Adrenal gland (tissue), 12 donors: ENCODE data around the gene OLIG2. TPM values are rescaled to one million over a fixed set of nuclear protein-coding genes. Genes with fewer than 3 reads are reported as not detected.

Experiments
- DNase-seq, 7 donors: peaks; one replicate each; pipeline ENCODE4 v3.0.0-alpha.2; 2019 to 2020
- H3K27ac ChIP-seq, 5 donors: fragments of 200-600 bp; sonication (generic) in 4 of 5; 1 replicate in 3 of 5; 2 replicates in 2 of 5; pipeline versions ENCODE4 v1.5.1 to v1.8.0; 2016 to 2020; ENCODE audit warnings: mild to moderate bottlenecking in 1 of 5
- H3K27me3 ChIP-seq: fragments of 200-600 bp; 2 replicates; pipeline ENCODE4 v1.8.0; 2021
- H3K36me3 ChIP-seq, 2 donors: fragments of 200-600 bp; replicated peaks in 1 of 2; 1 replicate in 1 of 2; 2 replicates in 1 of 2; pipeline versions ENCODE4 v1.5.1 to v1.8.0; 2018 to 2022
- H3K4me1 ChIP-seq, 2 donors: fragments of 200-600 bp; replicated peaks in 1 of 2; 1 replicate in 1 of 2; 2 replicates in 1 of 2; pipeline versions ENCODE4 v1.5.1 to v1.8.0; 2018 to 2021
- H3K4me3 ChIP-seq, 4 donors: fragments of 200-600 bp; sonication (generic) in 3 of 4; one replicate each; pipeline ENCODE4 v1.5.1; 2016 to 2018
- H3K9me3 ChIP-seq, 3 donors: fragments of 200-600 bp; sonication (generic) in 1 of 3; replicated peaks in 1 of 3; 1 replicate in 2 of 3; 2 replicates in 1 of 3; pipeline versions ENCODE4 v1.5.1 to v1.8.0; 2016 to 2021
- CTCF ChIP-seq, 6 experiments: fragments of 450-650 bp in 4 of 6; fragments of 200-600 bp in 2 of 6; sonication (generic) in 1 of 6; IDR thresholded peaks; 1 replicate in 5 of 6; 2 replicates in 1 of 6; pipeline versions ENCODE4 v1.5.1 to v1.8.0; 2016 to 2021; ENCODE audit warnings: antibody characterized with exemption in 6 of 6, mild to moderate bottlenecking in 2 of 6, moderate library complexity in 1 of 6
- POLR2A ChIP-seq, 2 donors: fragments of 450-650 bp; IDR thresholded peaks; one replicate each; pipeline ENCODE4 v1.6.1; 2017; ENCODE audit warnings: antibody characterized with exemption in 2 of 2, mild to moderate bottlenecking in 2 of 2, moderate library complexity in 1 of 2
- WGBS, 4 donors: extraction: QIAGEN DNeasy Blood & Tissue Kit in 2 of 4; methylation state at CpG; one replicate each; pipeline versions ENCODE4 v1.1.5 to v1.1.7; 2013 to 2017; 5-methylcytosine and 5-hydroxymethylcytosine counted together
- intact Hi-C, 2 donors: fragments of 100-400 bp; cut with DNase I; formaldehyde crosslinking; loops; one replicate each; pipeline versions ENCODE4 v1.14.1 to v1.15.0; 2022 to 2023
- polyA plus RNA-seq, 3 donors: library from polyadenylated mRNA; stranded (reverse); fragments of 200-250 nt in 2 of 3; fragments of 350-450 nt in 1 of 3; fragmentation: Illumina TruSeq in 1 of 3; extraction: RNeasy Lipid Tissue Mini Kit (QIAGEN cat#74804) in 1 of 3; gene quantifications; one replicate each; pipeline ENCODE4 v1.2.3, GENCODE V29; 2013 to 2014
- total RNA-seq, 9 donors: library from RNA; depleted of rRNA in 4 of 9; stranded (reverse); fragments of >200 nt in 4 of 9; fragments of 120-200 nt in 1 of 9; fragmentation: NEBNext Ultra II Directional in 1 of 9; extraction: Animal tissue kit (Norgen Biotek cat#: 25700) in 1 of 9; gene quantifications; one replicate each; pipeline versions ENCODE4 v1.1.0 to v1.2.4, GENCODE V29; 2013 to 2023
- donor health status: healthy with polysubstance abuse.
- donor health status: Bipolar disorder and iron deficiency.
- donor health status: DM: yes; HTN: yes; CAD: no.
- donor health status: DM: no; HTN: no; CAD: no.
- donor health status: DM: no; HTN: no; CAD: no.
- donor health status: DM: yes; HTN: yes; CAD: no.

Gene OLIG2
- total and polyA plus RNA-seq, 12 donors: 0.16 TPM; not detected in 11

DNA sequence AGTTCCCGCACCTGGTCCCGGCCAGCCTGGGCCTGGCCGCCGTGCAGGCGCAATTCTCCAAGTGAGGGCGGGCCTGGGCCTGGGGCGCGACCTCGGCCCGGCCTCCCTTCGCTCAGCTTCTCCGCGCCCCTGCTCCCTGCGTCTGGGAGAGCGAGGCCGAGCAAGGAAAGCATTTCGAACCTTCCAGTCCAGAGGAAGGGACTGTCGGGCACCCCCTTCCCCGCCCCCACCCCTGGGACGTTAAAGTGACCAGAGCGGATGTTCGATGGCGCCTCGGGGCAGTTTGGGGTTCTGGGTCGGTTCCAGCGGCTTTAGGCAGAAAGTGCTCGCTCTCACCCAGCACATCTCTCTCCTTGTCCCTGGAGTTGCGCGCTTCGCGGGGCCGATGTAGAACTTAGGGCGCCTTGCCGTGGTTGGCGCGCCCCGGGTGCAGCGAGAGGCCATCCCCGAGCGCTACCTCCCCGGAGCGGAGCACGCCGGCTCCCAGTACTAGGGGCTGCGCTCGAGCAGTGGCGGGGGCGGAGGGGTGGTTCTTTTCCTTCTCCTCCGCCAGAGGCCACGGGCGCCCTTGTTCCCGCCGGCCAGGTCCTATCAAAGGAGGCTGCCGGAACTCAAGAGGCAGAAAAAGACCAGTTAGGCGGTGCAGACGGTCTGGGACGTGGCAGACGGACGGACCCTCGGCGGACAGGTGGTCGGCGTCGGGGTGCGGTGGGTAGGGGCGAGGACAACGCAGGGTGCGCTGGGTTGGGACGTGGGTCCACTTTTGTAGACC lies 45.4 kb downstream of the OLIG2 start:
- Histone ChIP-seq H3K27ac (no peak overlapping the region), H3K27me3 (peaks cover 86% of the 10 kb centered on the region), H3K36me3 (no peaks in the 10 kb centered on the region), H3K9me3 (no peaks in the 10 kb centered on the region), H3K4me1 (peaks cover 14 to 15% of the 10 kb centered on the region in 2 donors), H3K4me3 (peak overlapping the region in 2 of 4 donors; percentile 21 to 53)
- WGBS, 4 donors: 0 to 5% (median 2%) methylated on average over 6 to 69 of the region's 69 CpGs
- no peak for TF ChIP-seq CTCF (IDR thresholded peaks at IDR 0.05)
- no peak for TF ChIP-seq POLR2A (IDR thresholded peaks at IDR 0.05)
- intact Hi-C loops: no loop called here
- DNase-seq: no peak

DNA sequence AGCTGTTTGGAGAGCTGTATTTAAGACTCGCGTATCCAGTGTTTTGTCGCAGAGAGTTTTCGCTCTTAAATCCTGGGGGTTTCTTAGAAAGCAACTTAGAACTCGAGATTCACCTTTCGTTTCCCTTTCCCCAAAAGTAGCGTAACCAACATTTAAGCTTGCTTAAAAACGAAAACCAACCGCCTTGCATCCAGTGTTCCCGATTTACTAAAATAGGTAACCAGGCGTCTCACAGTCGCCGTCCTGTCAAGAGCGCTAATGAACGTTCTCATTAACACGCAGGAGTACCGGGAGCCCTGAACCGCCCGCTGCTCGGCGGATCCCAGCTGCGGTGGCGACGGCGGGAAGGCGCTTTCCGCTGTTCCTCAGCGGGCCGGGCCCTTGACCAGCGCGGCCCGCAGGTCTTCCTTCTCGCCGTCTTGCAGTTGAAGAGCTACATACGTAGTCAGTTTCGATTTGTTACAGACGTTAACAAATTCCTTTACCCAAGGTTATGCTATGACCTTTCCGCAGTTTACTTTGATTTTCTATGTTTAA lies 46.1 kb downstream of the OLIG2 start:
- H3K4me3 ChIP-seq: peak overlapping the region in 2 of 4 donors; percentile 21 to 53
- TF ChIP-seq CTCF (IDR thresholded peaks at IDR 0.05) (no peak), POLR2A (IDR thresholded peaks at IDR 0.05) (no peak)
- peaks cover 86% of the 10 kb centered on the region for H3K27me3 ChIP-seq
- H3K27ac ChIP-seq: no peak overlapping the region
- H3K9me3 ChIP-seq: no peaks in the 10 kb centered on the region
- 1 to 4% (median 2%) methylated on average over 24 to 38 of the region's 38 CpGs for WGBS, 4 donors
- intact Hi-C loops: no loop called here
- H3K36me3 ChIP-seq: no peaks in the 10 kb centered on the region
- no peak for DNase-seq
- H3K4me1 ChIP-seq: peaks cover 14 to 15% of the 10 kb centered on the region in 2 donors

DNA sequence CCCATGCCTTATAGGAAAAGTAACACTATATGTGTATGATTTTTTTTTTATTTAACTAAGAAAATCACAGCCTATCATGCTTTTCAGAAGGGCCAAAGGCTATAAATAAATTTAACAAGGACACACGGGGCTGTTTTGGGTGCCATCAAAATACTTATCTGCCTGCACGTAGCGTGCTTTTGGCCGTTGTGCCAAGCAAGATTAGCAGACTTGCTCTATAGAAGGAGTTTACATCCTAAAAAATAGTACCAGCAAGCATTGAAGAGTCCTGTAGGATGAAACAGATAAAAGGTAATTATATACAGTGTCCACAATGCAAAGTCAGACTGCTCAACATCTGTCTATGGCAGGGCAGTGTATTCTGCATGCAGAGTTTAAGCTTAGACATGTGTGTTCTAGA lies 47.9 kb downstream of the OLIG2 start:
- TF ChIP-seq POLR2A (IDR thresholded peaks at IDR 0.05) (no peak), CTCF (IDR thresholded peaks at IDR 0.05) (no peak)
- Histone ChIP-seq H3K27me3 (peaks cover 72% of the 10 kb centered on the region), H3K4me1 (peaks cover 14 to 15% of the 10 kb centered on the region in 2 donors), H3K27ac (no peak overlapping the region), H3K9me3 (no peaks in the 10 kb centered on the region), H3K4me3 (no peak overlapping the region), H3K36me3 (no peaks in the 10 kb centered on the region)
- 59 to 69% (median 65%) methylated on average over 4 of the region's 4 CpGs for WGBS, 4 donors
- DNase-seq: no peak
- intact Hi-C loops: no loop called here

DNA sequence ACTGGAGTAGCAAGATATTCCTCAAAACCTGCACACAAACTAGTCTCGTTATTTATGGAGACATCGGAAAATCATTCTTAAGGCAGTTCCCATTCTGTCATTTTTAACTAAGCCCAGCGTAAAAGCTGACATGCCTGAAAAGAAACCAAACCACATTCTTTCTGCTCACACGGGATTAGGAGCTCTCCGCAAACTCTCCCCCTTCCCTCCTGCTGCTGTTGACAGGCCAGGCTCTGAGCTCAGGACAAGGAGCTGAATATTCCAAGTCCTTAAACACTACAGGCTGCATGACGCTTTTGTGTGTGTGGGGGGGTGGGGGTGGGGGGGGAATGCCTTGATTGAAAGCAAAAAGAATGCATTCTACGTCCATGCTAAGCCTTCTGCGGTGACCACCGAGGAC lies 49.4 kb downstream of the OLIG2 start:
- Histone ChIP-seq H3K27ac (no peak overlapping the region), H3K9me3 (no peaks in the 10 kb centered on the region), H3K4me1 (peaks cover 14 to 15% of the 10 kb centered on the region in 2 donors), H3K4me3 (no peak overlapping the region), H3K27me3 (peaks cover 57% of the 10 kb centered on the region), H3K36me3 (no peaks in the 10 kb centered on the region)
- intact Hi-C loops: no loop called here
- no peak for DNase-seq
- no peak for TF ChIP-seq CTCF (IDR thresholded peaks at IDR 0.05)
- no peak for TF ChIP-seq POLR2A (IDR thresholded peaks at IDR 0.05)
- 32 to 54% (median 50%) methylated on average over 7 to 9 of the region's 9 CpGs for WGBS, 4 donors
